Osteocyte (in vitro differentiated cells): Measurements from ENCODE around the gene BABAM2. TPM values are rescaled to one million over a fixed set of nuclear protein-coding genes. Genes with fewer than 3 reads are reported as not detected.

Source experiments
- DNase-seq: peaks from one replicate; pipeline ENCODE4 v3.0.0; 2021; ENCODE audit warnings: mixed read lengths; ENCODE audit not compliant: unreplicated experiment; ENCODE audit errors: extremely low spot score
- H3K27ac Mint-ChIP-seq: one replicate; pipeline ENCODE4 v1.8.0; 2021; ENCODE audit warnings: mild to moderate bottlenecking, mixed read lengths; ENCODE audit not compliant: unreplicated experiment
- H3K27me3 Mint-ChIP-seq: one replicate; pipeline ENCODE4 v1.8.0; 2021; ENCODE audit warnings: mixed read lengths; ENCODE audit not compliant: unreplicated experiment
- H3K36me3 Mint-ChIP-seq: one replicate; pipeline ENCODE4 v1.8.0; 2021; ENCODE audit warnings: mixed read lengths; ENCODE audit not compliant: unreplicated experiment
- H3K4me1 Mint-ChIP-seq: one replicate; pipeline ENCODE4 v1.8.0; 2021; ENCODE audit warnings: mixed read lengths; ENCODE audit not compliant: unreplicated experiment
- H3K4me3 Mint-ChIP-seq: one replicate; pipeline ENCODE4 v1.8.0; 2021; ENCODE audit warnings: mild to moderate bottlenecking, moderate library complexity, mixed read lengths; ENCODE audit not compliant: unreplicated experiment
- H3K9me3 Mint-ChIP-seq: one replicate; pipeline ENCODE4 v1.8.0; 2021; ENCODE audit warnings: mixed read lengths; ENCODE audit not compliant: unreplicated experiment
- CTCF ChIP-seq: fragments of 200-600 bp; sonication (generic); IDR thresholded peaks from 2 replicates; pipeline ENCODE4 v1.5.0; 2021; ENCODE audit warnings: antibody characterized with exemption, mild to moderate bottlenecking, moderate library complexity
- total RNA-seq: library from RNA; stranded (reverse); gene quantifications from 2 replicates; pipeline ENCODE4 v1.2.1, GENCODE V29; 2021

BABAM2 gene
- total RNA-seq, 1 donor from 2014 or later = 43.6 TPM

GRCh38 chr2:28362991-28363521 lies 472.5 kb downstream of the BABAM2 start:
- Mint-ChIP-seq H3K27ac (no peak overlapping the region), H3K9me3 (no peaks in the 10 kb centered on the region), H3K27me3 (no peaks in the 10 kb centered on the region), H3K36me3 (no peaks in the 10 kb centered on the region), H3K4me1 (peaks cover 45% of the 10 kb centered on the region), H3K4me3 (no peak overlapping the region)
- no peak for DNase-seq
- TF ChIP-seq CTCF = no peak

GRCh38 chr2:28363686-28364280 lies 473.3 kb downstream of the BABAM2 start:
- no peaks in the 10 kb centered on the region for H3K36me3 Mint-ChIP-seq
- no peaks in the 10 kb centered on the region for H3K27me3 Mint-ChIP-seq
- no peak overlapping the region for H3K27ac Mint-ChIP-seq
- TF ChIP-seq CTCF = no peak
- peaks cover 45% of the 10 kb centered on the region for H3K4me1 Mint-ChIP-seq
- no peaks in the 10 kb centered on the region for H3K9me3 Mint-ChIP-seq
- no peak for DNase-seq
- H3K4me3 Mint-ChIP-seq = no peak overlapping the region

DNA sequence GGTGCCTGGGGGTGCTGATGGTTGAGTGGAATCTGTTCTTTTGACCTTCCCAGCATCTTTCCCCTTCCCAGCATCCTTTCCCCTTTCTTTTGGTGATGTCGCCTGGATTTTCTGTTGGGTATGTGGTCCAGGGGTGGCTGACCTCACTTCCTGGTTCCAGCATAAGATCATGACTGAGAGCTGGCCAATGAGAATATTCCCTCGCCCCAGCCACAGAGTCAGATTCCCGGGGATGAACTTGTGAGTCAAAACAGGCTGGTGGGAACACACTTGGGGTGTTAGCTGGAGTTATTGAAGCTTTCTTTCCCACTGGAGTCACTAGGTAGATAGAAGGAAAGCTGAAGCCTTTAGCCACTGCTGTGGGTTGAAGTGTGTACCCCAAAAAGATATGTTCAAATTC lies 474.1 kb downstream of the BABAM2 start:
- Mint-ChIP-seq H3K27ac (no peak overlapping the region), H3K36me3 (no peaks in the 10 kb centered on the region), H3K9me3 (no peaks in the 10 kb centered on the region), H3K4me3 (no peak overlapping the region), H3K4me1 (peaks cover 38% of the 10 kb centered on the region), H3K27me3 (no peaks in the 10 kb centered on the region)
- no peak for DNase-seq
- no peak for TF ChIP-seq CTCF

- H3K27me3 Mint-ChIP-seq = no peaks in the 10 kb centered on the region
- H3K4me3 Mint-ChIP-seq = no peak overlapping the region
- H3K27ac Mint-ChIP-seq = no peak overlapping the region
- no peaks in the 10 kb centered on the region for H3K36me3 Mint-ChIP-seq
- peaks cover 36% of the 10 kb centered on the region for H3K4me1 Mint-ChIP-seq
- H3K9me3 Mint-ChIP-seq = no peaks in the 10 kb centered on the region
- no peak for DNase-seq
- TF ChIP-seq CTCF = no peak
Observed at GRCh38 chr2:28365158-28365557, 474.6 kb downstream of the BABAM2 start.

GRCh38 chr2:28366149-28366495 lies 475.6 kb downstream of the BABAM2 start:
- no peak for TF ChIP-seq CTCF
- no peak for DNase-seq
- Mint-ChIP-seq H3K36me3 (no peaks in the 10 kb centered on the region), H3K4me3 (no peak overlapping the region), H3K27ac (no peak overlapping the region), H3K4me1 (peaks cover 31% of the 10 kb centered on the region), H3K9me3 (no peaks in the 10 kb centered on the region), H3K27me3 (no peaks in the 10 kb centered on the region)
